Kidney (tissue), 14 donors: ENCODE results near the gene FLRT1. TPM values are rescaled to one million over a fixed set of nuclear protein-coding genes. Genes with fewer than 3 reads are reported as not detected.

Experiments
- DNase-seq, 5 donors: peaks; one replicate each; pipeline ENCODE4 v3.0.0-alpha.2; 2013 to 2020
- FAIRE-seq: peaks from 2 replicates; lab custom pipeline; 2012; peaks lifted over from hg19 to GRCh38; lab: Jason Lieb, UNC
- H3K27ac ChIP-seq, 2 donors: one replicate each; pipeline ENCODE4 v1.7.0; 2013; ENCODE audit warnings: low read depth in 2 of 2, low read length in 2 of 2, inconsistent platforms in 1 of 2
- H3K27me3 ChIP-seq: one replicate; pipeline ENCODE4 v1.7.1; 2013; ENCODE audit warnings: low read length, inconsistent platforms; ENCODE audit not compliant: control insufficient read depth, insufficient read depth
- H3K36me3 ChIP-seq, 3 donors: one replicate each; pipeline versions ENCODE4 v1.7.0 to v1.7.1; 2013; ENCODE audit warnings: low read length in 3 of 3, control low read depth in 1 of 3, inconsistent platforms in 1 of 3; ENCODE audit not compliant: insufficient read depth in 3 of 3, control insufficient read depth in 2 of 3
- H3K4me1 ChIP-seq, 3 donors: one replicate each; pipeline versions ENCODE4 v1.7.0 to v1.7.1; 2013; ENCODE audit warnings: low read length in 3 of 3, inconsistent platforms in 1 of 3, low read depth in 1 of 3; ENCODE audit not compliant: control insufficient read depth in 2 of 3, insufficient read depth in 2 of 3
- H3K4me3 ChIP-seq, 3 donors: one replicate each; pipeline versions ENCODE4 v1.7.0 to v1.8.1; 2013; ENCODE audit warnings: low read length in 3 of 3, control low read depth in 1 of 3, inconsistent platforms in 1 of 3
- H3K9ac ChIP-seq, 3 donors: one replicate each; pipeline versions ENCODE4 v1.7.0 to v1.7.1; 2013; ENCODE audit warnings: low read length in 3 of 3, control low read depth in 1 of 3, inconsistent platforms in 1 of 3
- H3K9me3 ChIP-seq, 3 donors: one replicate each; pipeline versions ENCODE4 v1.7.0 to v1.7.1; 2013; ENCODE audit warnings: low read length in 3 of 3, control low read depth in 1 of 3, inconsistent platforms in 1 of 3; ENCODE audit not compliant: control insufficient read depth in 2 of 3, insufficient read depth in 1 of 3
- CTCF ChIP-seq: IDR thresholded peaks from 3 replicates; pipeline ENCODE4 v1.5.1; 2012; ENCODE audit warnings: mild to moderate bottlenecking, moderate library complexity, borderline replicate concordance; ENCODE audit not compliant: insufficient read depth; ENCODE audit errors: extremely low read depth
- intact Hi-C: fragments of 100-400 bp; cut with DNase I; formaldehyde crosslinking; loops from one replicate; pipeline ENCODE4 v1.11.1; 2022
- polyA plus RNA-seq: library from polyadenylated mRNA; stranded (reverse); fragments of 350-450 nt; fragmentation: Illumina TruSeq; extraction: RNeasy Lipid Tissue Mini Kit (QIAGEN cat#74804); gene quantifications from one replicate; pipeline ENCODE4 v1.2.3, GENCODE V29; 2014; ENCODE audit warnings: low read depth, low replicate concordance; ENCODE audit not compliant: insufficient read depth
- total RNA-seq: library from RNA; stranded (reverse); fragmentation: NEBNext Ultra II Directional; extraction: Animal tissue kit (Norgen Biotek cat#: 25700); gene quantifications from one replicate; pipeline ENCODE4 v1.2.1, GENCODE V29; 2021
- donor health status: control.
- donor health status: control.
- donor health status: control.
- donor health status: control.
- donor health status: control.
- donor health status: DM: yes; HTN: yes; CAD: no.
- donor health status: Normal renal cell carcinoma (clear cell type).

FLRT1 gene
- total and polyA plus RNA-seq, 2 donors from 2014 or later: 0.66 to 1.5 TPM

- DNase-seq: peak in 1 of 5 donors; percentile 53
- intact Hi-C loops: no loop called here
- H3K4me1 ChIP-seq: peaks cover 0 to 6% (median 0%) of the 10 kb centered on the region in 3 donors
- H3K27me3 ChIP-seq: no peaks in the 10 kb centered on the region
- FAIRE-seq: no peak
- H3K4me3 ChIP-seq: no peak overlapping the region
- no peak overlapping the region for H3K27ac ChIP-seq
- no peaks in the 10 kb centered on the region for H3K9me3 ChIP-seq
- no peak for TF ChIP-seq CTCF
- no peaks in the 10 kb centered on the region for H3K36me3 ChIP-seq
- no peak overlapping the region for H3K9ac ChIP-seq
Observed at GRCh38 chr11:64013141-64013896, 22.4 kb upstream of the FLRT1 start.

GRCh38 chr11:64014356-64014755, 21.4 kb upstream of the FLRT1 start:
- Histone ChIP-seq H3K4me1 (peaks cover 0 to 14% (median 0%) of the 10 kb centered on the region in 3 donors), H3K9me3 (no peaks in the 10 kb centered on the region), H3K9ac (no peak overlapping the region), H3K27ac (no peak overlapping the region), H3K27me3 (no peaks in the 10 kb centered on the region), H3K36me3 (no peaks in the 10 kb centered on the region), H3K4me3 (no peak overlapping the region)
- no peak for TF ChIP-seq CTCF
- FAIRE-seq: no peak
- intact Hi-C loops: no loop called here
- peak in 4 of 5 donors; percentile 62 to 80 (median 75) for DNase-seq

GRCh38 chr11:64015510-64015909, 20.2 kb upstream of the FLRT1 start:
- intact Hi-C loops: no loop called here
- DNase-seq: no peak
- no peak for TF ChIP-seq CTCF
- no peak overlapping the region for H3K4me3 ChIP-seq
- H3K9ac ChIP-seq: no peak overlapping the region
- H3K36me3 ChIP-seq: no peaks in the 10 kb centered on the region
- no peaks in the 10 kb centered on the region for H3K27me3 ChIP-seq
- H3K4me1 ChIP-seq: peaks cover 0 to 18% (median 4%) of the 10 kb centered on the region in 3 donors
- no peak for FAIRE-seq
- no peaks in the 10 kb centered on the region for H3K9me3 ChIP-seq
- no peak overlapping the region for H3K27ac ChIP-seq
